OCI-LY3 (cell line): ENCODE data around the gene RHOF.

Experiments used
- H2AFZ ChIP-seq: fragments of 200-600, 300-600 bp; shearing (Covaris generic); 2 replicates; pipeline ENCODE4 v1.6.0; 2014; ENCODE audit warnings: antibody characterized with exemption, low read depth, low read length
- H3K27ac ChIP-seq: fragments of 200-600, 300-600 bp; sonication (generic); 2 replicates; pipeline ENCODE4 v1.5.1; 2014; ENCODE audit warnings: mild to moderate bottlenecking, low read length, moderate library complexity, mixed read lengths
- H3K27me3 ChIP-seq: fragments of 200-600, 300-600 bp; sonication (generic); 2 replicates; pipeline ENCODE4 v1.6.1; 2014; ENCODE audit warnings: low read depth, low read length, mixed read lengths
- H3K36me3 ChIP-seq: fragments of 200-600, 300-600 bp; sonication (generic); replicated peaks from 2 replicates; pipeline ENCODE3; 2014; ENCODE audit warnings: low read depth, low read length, mixed read lengths
- H3K4me1 ChIP-seq: fragments of 300-600, 200-600 bp; sonication (generic); 2 replicates; pipeline ENCODE4 v1.6.1; 2014; ENCODE audit warnings: low read length, mixed read lengths
- H3K4me2 ChIP-seq: fragments of 200-600, 300-600 bp; sonication (generic); 2 replicates; pipeline ENCODE4 v1.6.1; 2014; ENCODE audit warnings: low read length, mixed read lengths
- H3K4me3 ChIP-seq: fragments of 300-600, 200-600 bp; sonication (generic); 2 replicates; pipeline ENCODE4 v1.5.1; 2014; ENCODE audit warnings: antibody characterized with exemption, mild to moderate bottlenecking, low read length, moderate library complexity
- H3K79me2 ChIP-seq: fragments of 300-600, 200-600 bp; shearing (Covaris generic); 2 replicates; pipeline ENCODE4 v1.6.1; 2014; ENCODE audit warnings: mild to moderate bottlenecking, low read length, mixed read lengths
- H3K9ac ChIP-seq: fragments of 300-600, 200-600 bp; shearing (Covaris generic); 2 replicates; pipeline ENCODE4 v1.6.0; 2014; ENCODE audit warnings: mild to moderate bottlenecking, low read length, moderate library complexity
- H3K9me3 ChIP-seq: fragments of 200-600, 300-600 bp; shearing (Covaris generic); 2 replicates; pipeline ENCODE4 v1.6.1; 2014; ENCODE audit warnings: low read length, mixed read lengths; ENCODE audit not compliant: insufficient read depth
- H4K20me1 ChIP-seq: fragments of 200-600, 300-600 bp; sonication (generic); 2 replicates; pipeline ENCODE4 v1.6.1; 2016; ENCODE audit warnings: low read length, mixed read lengths; ENCODE audit not compliant: insufficient read depth
- CTCF ChIP-seq: fragments of 200-600, 300-600 bp; sonication (generic); IDR thresholded peaks from 2 replicates; pipeline ENCODE4 v1.5.1; 2014; ENCODE audit warnings: antibody characterized with exemption, low read length, low read depth
- EZH2phosphoT487 ChIP-seq: fragments of 200-600 bp; shearing (Covaris generic); IDR thresholded peaks from 2 replicates; pipeline ENCODE4 v1.6.1; 2018; ENCODE audit warnings: antibody characterized with exemption, mixed run types, low read depth

RHOF gene

GRCh38 chr12:121754836-121755235 lies 38.7 kb downstream of the RHOF start:
- Histone ChIP-seq H2AFZ (no peak overlapping the region), H3K4me2 (no peak overlapping the region), H3K27me3 (no peaks in the 10 kb centered on the region), H3K36me3 (peaks cover 14% of the 10 kb centered on the region), H4K20me1 (no peaks in the 10 kb centered on the region), H3K4me1 (no peaks in the 10 kb centered on the region), H3K9ac (no peak overlapping the region), H3K4me3 (no peak overlapping the region), H3K79me2 (no peaks in the 10 kb centered on the region), H3K9me3 (no peaks in the 10 kb centered on the region), H3K27ac (no peak overlapping the region)
- no peak for TF ChIP-seq CTCF
- no peak for TF ChIP-seq EZH2phosphoT487

- Histone ChIP-seq H3K9me3 (no peaks in the 10 kb centered on the region), H2AFZ (no peak overlapping the region), H3K36me3 (peaks cover 14% of the 10 kb centered on the region), H4K20me1 (no peaks in the 10 kb centered on the region), H3K27ac (no peak overlapping the region), H3K27me3 (no peaks in the 10 kb centered on the region), H3K79me2 (no peaks in the 10 kb centered on the region), H3K4me3 (no peak overlapping the region), H3K9ac (no peak overlapping the region), H3K4me2 (no peak overlapping the region), H3K4me1 (peaks cover 6% of the 10 kb centered on the region)
- TF ChIP-seq EZH2phosphoT487, result no peak
- TF ChIP-seq CTCF, result no peak
Measured at GRCh38 chr12:121753844-121754264, 39.6 kb downstream of the RHOF start.

GRCh38 chr12:121751749-121752351 lies 41.6 kb downstream of the RHOF start:
- no peaks in the 10 kb centered on the region for H3K79me2 ChIP-seq
- H3K4me3 ChIP-seq, result no peak overlapping the region
- H2AFZ ChIP-seq, result no peak overlapping the region
- H3K9me3 ChIP-seq, result no peaks in the 10 kb centered on the region
- no peaks in the 10 kb centered on the region for H3K27me3 ChIP-seq
- H3K4me2 ChIP-seq, result no peak overlapping the region
- H3K36me3 ChIP-seq, result peaks cover 14% of the 10 kb centered on the region
- no peak overlapping the region for H3K9ac ChIP-seq
- H3K4me1 ChIP-seq, result peaks cover 15% of the 10 kb centered on the region
- no peaks in the 10 kb centered on the region for H4K20me1 ChIP-seq
- no peak overlapping the region for H3K27ac ChIP-seq
- TF ChIP-seq CTCF (no peak), EZH2phosphoT487 (no peak)

GRCh38 chr12:121751034-121751433 lies 42.5 kb downstream of the RHOF start:
- H3K36me3 ChIP-seq, result peaks cover 14% of the 10 kb centered on the region
- TF ChIP-seq EZH2phosphoT487 (no peak), CTCF (no peak)
- no peak overlapping the region for H3K27ac ChIP-seq
- H4K20me1 ChIP-seq, result no peaks in the 10 kb centered on the region
- no peak overlapping the region for H3K4me3 ChIP-seq
- H3K4me2 ChIP-seq, result no peak overlapping the region
- no peaks in the 10 kb centered on the region for H3K27me3 ChIP-seq
- no peaks in the 10 kb centered on the region for H3K79me2 ChIP-seq
- peaks cover 15% of the 10 kb centered on the region for H3K4me1 ChIP-seq
- H3K9ac ChIP-seq, result no peak overlapping the region
- H3K9me3 ChIP-seq, result no peaks in the 10 kb centered on the region
- H2AFZ ChIP-seq, result no peak overlapping the region
